Measurements from ENCODE around the gene ANTXR1.

The ANTXR1 gene

DNA sequence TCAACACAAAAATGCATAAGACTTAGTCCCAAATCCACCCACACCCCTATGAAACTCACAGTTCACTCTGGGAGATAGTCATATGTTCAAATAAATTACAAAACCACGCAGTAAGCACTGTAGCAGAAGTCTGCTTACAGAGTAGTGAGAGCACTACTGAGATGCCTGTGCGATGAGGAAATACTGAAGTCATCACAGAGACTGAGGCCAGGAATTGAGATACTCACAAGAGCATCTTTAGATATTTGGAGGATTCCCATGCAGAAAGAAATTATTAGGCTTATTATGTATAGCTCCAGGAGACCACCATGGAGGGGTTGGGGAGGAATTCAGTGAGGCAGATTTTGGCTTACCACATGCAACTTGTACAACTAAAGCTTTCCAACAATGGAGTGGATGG lies 82.3 kb downstream of the ANTXR1 start:
- TF ChIP-seq, protein P1, sequence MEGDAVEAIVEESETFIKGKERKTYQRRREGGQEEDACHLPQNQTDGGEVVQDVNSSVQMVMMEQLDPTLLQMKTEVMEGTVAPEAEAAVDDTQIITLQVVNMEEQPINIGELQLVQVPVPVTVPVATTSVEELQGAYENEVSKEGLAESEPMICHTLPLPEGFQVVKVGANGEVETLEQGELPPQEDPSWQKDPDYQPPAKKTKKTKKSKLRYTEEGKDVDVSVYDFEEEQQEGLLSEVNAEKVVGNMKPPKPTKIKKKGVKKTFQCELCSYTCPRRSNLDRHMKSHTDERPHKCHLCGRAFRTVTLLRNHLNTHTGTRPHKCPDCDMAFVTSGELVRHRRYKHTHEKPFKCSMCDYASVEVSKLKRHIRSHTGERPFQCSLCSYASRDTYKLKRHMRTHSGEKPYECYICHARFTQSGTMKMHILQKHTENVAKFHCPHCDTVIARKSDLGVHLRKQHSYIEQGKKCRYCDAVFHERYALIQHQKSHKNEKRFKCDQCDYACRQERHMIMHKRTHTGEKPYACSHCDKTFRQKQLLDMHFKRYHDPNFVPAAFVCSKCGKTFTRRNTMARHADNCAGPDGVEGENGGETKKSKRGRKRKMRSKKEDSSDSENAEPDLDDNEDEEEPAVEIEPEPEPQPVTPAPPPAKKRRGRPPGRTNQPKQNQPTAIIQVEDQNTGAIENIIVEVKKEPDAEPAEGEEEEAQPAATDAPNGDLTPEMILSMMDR (conservative IDR thresholded peaks at IDR 0.05; ENCODE audit: low read depth, low read length): no peak
- H3K4me3 ChIP-seq (ENCODE audit: low read length): no peak overlapping the region
- DNase-seq (ENCODE audit: low read depth): no peak

DNA sequence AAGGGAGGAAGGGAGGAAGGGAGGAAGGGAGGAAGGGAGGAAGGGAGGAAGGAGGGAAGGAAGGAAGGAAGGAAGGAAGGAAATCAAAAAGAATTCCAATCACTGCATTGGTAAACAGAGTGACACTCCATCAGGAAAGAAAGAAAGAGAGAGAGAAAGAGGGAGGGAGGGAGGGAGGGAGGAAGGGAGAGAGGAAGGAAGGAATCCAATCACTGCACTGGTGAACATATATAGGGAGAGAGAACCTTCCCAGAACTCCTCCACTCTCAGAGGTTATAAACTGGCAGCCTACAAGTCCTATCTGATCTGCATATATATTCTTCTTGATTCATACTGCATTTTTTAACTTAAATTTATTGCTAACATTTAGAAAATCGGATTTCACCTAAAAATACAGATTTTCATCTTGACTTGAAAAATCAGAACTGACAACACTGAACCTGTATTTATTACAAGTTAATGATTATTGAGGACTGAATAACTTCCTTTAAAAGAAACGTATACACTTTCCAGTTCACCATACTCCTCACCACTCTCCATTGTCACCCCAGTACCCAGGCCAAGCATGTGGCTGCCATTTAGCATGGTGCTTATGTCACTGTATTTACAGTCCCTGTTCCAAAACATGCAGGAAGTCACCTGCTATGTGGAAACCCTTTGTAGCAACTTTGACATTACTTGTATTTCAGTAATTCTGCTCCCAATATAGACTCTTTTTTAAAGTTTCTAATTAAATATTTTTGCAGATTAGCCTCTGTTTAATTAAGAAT lies 83.5 kb downstream of the ANTXR1 start:
- TF ChIP-seq, protein P1 (conservative IDR thresholded peaks at IDR 0.05; ENCODE audit: low read depth, low read length): no peak
- DNase-seq (ENCODE audit: low read depth): no peak
- H3K4me3 ChIP-seq (ENCODE audit: low read length): no peak overlapping the region

DNA sequence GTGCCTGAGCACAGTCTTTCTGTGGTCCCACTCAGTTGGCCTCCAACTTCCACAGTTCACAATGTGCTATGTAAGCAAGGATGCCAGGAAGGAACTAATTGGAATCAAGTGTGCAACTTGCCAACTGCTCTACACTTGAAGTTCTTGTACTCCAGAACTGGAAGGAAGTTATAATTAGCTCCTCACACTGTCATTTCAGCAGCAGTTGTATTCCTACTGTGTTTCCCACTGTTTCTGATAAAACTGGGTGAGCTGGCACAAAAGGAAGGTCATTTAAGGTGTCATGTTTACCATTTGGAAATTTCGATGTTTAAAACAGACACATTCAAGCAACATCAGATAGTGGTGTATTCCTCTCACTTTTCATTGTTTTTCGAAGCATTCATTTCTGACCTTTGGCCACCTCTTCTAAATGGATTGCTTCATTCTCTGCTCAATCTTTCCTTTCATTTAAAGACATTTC lies 84.2 kb downstream of the ANTXR1 start:
- TF ChIP-seq, protein P1 (conservative IDR thresholded peaks at IDR 0.05; ENCODE audit: low read depth, low read length): no peak
- no peak for DNase-seq (ENCODE audit: low read depth)
- H3K4me3 ChIP-seq (ENCODE audit: low read length): no peak overlapping the region

DNA sequence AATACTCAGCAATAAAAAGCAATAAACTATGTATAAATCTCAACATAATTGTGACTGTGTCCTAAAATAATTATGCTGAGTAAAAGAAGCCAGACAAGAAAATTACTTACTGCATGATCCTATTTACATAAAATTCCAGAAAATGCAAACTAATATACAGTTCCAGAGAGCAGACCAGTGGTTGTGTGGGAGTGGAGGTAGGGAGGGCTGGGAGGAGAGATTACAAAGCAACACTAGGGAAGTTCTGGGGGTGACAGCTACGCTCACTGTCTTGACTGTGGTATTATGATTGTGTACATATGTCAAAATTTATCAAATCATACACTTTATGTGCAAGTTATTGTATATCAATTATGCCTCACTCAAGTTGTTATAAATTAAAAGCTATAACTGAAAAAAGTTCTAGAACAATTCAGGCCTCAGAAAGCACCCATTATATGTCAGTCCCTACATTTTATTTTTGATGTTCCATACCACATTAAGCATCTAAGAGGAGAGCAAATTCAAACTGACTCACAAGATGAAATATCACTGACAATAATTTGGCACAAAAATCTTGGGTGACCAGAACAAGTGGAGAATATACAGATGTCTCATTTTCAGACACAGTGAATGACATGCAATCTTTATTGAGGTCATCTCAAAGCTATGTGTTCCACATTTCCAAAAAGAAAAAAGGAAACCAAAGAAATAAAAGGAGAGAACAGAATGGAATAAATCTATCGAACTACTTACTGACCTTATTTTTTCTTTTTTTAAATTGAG lies 85.1 kb downstream of the ANTXR1 start:
- DNase-seq (ENCODE audit: low read depth): no peak
- H3K4me3 ChIP-seq (ENCODE audit: low read length): no peak overlapping the region
- TF ChIP-seq, protein P1 (conservative IDR thresholded peaks at IDR 0.05; ENCODE audit: low read depth, low read length): no peak

DNA sequence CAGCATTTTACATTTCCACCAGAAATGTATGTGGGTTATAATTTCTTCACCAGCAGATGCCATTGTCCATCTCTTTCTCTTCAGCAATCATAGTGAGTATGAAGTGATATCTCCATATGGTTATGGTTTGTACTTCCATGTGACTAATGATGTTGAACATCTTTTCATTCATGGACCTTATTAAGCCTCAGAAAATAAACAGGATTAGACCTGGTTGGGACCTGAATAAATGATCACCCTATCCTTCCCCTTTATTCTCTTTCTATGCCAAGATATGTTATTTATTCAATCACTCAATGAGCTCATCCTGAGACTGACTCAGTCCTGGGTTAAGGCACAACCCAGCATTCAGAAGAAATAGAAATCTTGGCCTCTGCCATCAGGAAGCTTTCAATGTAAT lies 86.6 kb downstream of the ANTXR1 start:
- TF ChIP-seq, protein P1 (conservative IDR thresholded peaks at IDR 0.05; ENCODE audit: low read depth, low read length): no peak
- DNase-seq (ENCODE audit: low read depth): no peak
- no peak overlapping the region for H3K4me3 ChIP-seq (ENCODE audit: low read length)

DNA sequence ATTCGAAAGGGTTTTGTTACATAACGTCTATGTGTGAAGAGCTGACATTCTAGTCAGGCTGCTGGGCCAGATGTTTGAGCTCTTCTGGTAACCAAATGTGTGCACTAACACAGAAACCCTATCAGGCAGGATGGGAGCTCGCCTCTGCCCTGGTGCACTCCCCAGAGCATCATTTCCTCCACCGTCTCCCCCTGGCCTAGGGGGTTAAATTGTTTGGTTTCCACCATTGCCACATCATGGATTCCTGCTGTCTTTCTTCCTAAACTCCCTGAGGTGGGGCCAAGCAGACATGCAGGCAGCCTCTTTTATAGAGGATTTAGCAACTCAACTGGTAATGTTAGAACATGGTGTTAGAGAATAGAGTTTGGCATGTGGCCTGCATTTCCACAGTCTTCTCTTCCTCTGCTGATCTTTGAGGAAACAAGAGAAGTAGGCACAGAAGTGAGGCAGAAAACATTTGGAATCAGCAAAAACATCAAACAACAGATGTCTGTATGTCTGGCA lies 87.3 kb downstream of the ANTXR1 start:
- no peak for DNase-seq (ENCODE audit: low read depth)
- no peak overlapping the region for H3K4me3 ChIP-seq (ENCODE audit: low read length)
- TF ChIP-seq, protein P1 (conservative IDR thresholded peaks at IDR 0.05; ENCODE audit: low read depth, low read length): no peak

Data from retinal pigment epithelial cell (primary cell).